Right lobe of liver (tissue), 4 donors: Measurements from ENCODE around the gene CSH2.
"Not testable (repeated sequence)": the region's sequence is repeated elsewhere in the genome, so short reads cannot be mapped to it uniquely, and the experiment has no call there.

Experiments
- CTCF ChIP-seq, 4 donors: fragments of 200-600 bp in 3 of 4; fragments of 450-650 bp in 1 of 4; IDR thresholded peaks; one replicate each; pipeline versions ENCODE4 v1.5.1 to v1.8.0; 2016 to 2022; ENCODE audit warnings: antibody characterized with exemption in 4 of 4, mild to moderate bottlenecking in 2 of 4
- POLR2A ChIP-seq: fragments of 450-650 bp; IDR thresholded peaks from one replicate; pipeline ENCODE4 v1.6.1; 2017; ENCODE audit warnings: antibody characterized with exemption, mild to moderate bottlenecking
- donor health status: DM: no; HTN: no; CAD: no.
- donor health status: DM: no; HTN: no; CAD: no.
- donor health status: DM: no; HTN: yes; CAD: no.

GRCh38 chr17:63856425-63856824 lies 17.1 kb downstream of the CSH2 start:
- not testable (repeated sequence) for TF ChIP-seq CTCF (IDR thresholded peaks at IDR 0.05); POLR2A
